ENCODE measurements around the gene JMJD7. TPM values are rescaled to one million over a fixed set of nuclear protein-coding genes. Genes with fewer than 3 reads are reported as not detected.

Gene JMJD7
- total RNA-seq, 4 donors from 2014 or later, result 2.0 to 12.6 (median 7.9) TPM

- TF ChIP-seq CTCF (IDR thresholded peaks at IDR 0.05; ENCODE audit: low read depth), result no peak
Observed at GRCh38 chr15:41839781-41840491, 12.0 kb downstream of the JMJD7 start.

GRCh38 chr15:41840673-41841072 is 12.8 kb downstream of the JMJD7 start:
- no peak for TF ChIP-seq CTCF (IDR thresholded peaks at IDR 0.05; ENCODE audit: low read depth)

- no peak for TF ChIP-seq CTCF (IDR thresholded peaks at IDR 0.05; ENCODE audit: low read depth)
Observed at GRCh38 chr15:41841131-41841530, 13.2 kb downstream of the JMJD7 start.

GRCh38 chr15:41842229-41842628 is 14.3 kb downstream of the JMJD7 start:
- TF ChIP-seq CTCF (IDR thresholded peaks at IDR 0.05; ENCODE audit: low read depth), result no peak

- TF ChIP-seq CTCF (IDR thresholded peaks at IDR 0.05; ENCODE audit: low read depth), result no peak
Observed at GRCh38 chr15:41843571-41843970, 15.7 kb downstream of the JMJD7 start.

GRCh38 chr15:41844814-41845213 is 16.9 kb downstream of the JMJD7 start:
- no peak for TF ChIP-seq CTCF (IDR thresholded peaks at IDR 0.05; ENCODE audit: low read depth)

GRCh38 chr15:41847206-41847605 is 19.3 kb downstream of the JMJD7 start:
- no peak for TF ChIP-seq CTCF (IDR thresholded peaks at IDR 0.05; ENCODE audit: low read depth)
